GM10248 (cell line): ENCODE data around the gene BIRC7.

Experiments used
- CTCF ChIA-PET: fragments of 300-600 bp; sonication (Branson Sonifier 250); formaldehyde crosslinking; extraction: SDS; loops from one replicate; lab custom pipeline; 2021; ENCODE audit warnings: antibody characterized with exemption; lab: Yijun Ruan, JAX
- POLR2A ChIA-PET: fragments of 350-650 bp; sonication (Branson Sonifier 250); formaldehyde crosslinking; extraction: SDS; loops from one replicate; lab custom pipeline; 2020; ENCODE audit warnings: antibody characterized with exemption; lab: Yijun Ruan, JAX
- DNase-seq: peaks from one replicate; pipeline ENCODE4 v3.0.0; 2012; ENCODE audit errors: extremely low spot score
- TF ChIP-seq, protein P1 (sequence below): IDR thresholded peaks from 2 replicates; pipeline ENCODE4 v1.5.1; 2012; ENCODE audit warnings: mild to moderate bottlenecking, low read depth; ENCODE audit errors: extremely low read depth, missing control alignments, control extremely low read depth

BIRC7 gene

GRCh38 chr20:63264519-63264918 lies 28.8 kb downstream of the BIRC7 start:
- ChIA-PET POLR2A (no interaction called here), CTCF (interaction anchor here (1.7 to 2.2 kb wide), 2 partner anchors 31 to 41 kb away, joined by 4 to 13 read pairs; no protein-coding TSS in a partner anchor)
- DNase-seq = no peak
- TF ChIP-seq, protein P1, sequence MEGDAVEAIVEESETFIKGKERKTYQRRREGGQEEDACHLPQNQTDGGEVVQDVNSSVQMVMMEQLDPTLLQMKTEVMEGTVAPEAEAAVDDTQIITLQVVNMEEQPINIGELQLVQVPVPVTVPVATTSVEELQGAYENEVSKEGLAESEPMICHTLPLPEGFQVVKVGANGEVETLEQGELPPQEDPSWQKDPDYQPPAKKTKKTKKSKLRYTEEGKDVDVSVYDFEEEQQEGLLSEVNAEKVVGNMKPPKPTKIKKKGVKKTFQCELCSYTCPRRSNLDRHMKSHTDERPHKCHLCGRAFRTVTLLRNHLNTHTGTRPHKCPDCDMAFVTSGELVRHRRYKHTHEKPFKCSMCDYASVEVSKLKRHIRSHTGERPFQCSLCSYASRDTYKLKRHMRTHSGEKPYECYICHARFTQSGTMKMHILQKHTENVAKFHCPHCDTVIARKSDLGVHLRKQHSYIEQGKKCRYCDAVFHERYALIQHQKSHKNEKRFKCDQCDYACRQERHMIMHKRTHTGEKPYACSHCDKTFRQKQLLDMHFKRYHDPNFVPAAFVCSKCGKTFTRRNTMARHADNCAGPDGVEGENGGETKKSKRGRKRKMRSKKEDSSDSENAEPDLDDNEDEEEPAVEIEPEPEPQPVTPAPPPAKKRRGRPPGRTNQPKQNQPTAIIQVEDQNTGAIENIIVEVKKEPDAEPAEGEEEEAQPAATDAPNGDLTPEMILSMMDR = no peak

GRCh38 chr20:63265891-63266515 lies 30.3 kb downstream of the BIRC7 start:
- CTCF ChIA-PET = interaction anchor here (1.7 to 2.2 kb wide), 2 partner anchors 33 to 43 kb away, joined by 4 to 13 read pairs; no protein-coding TSS in a partner anchor
- TF ChIP-seq, protein P1 = no peak
- POLR2A ChIA-PET = no interaction called here
- DNase-seq = no peak

- ChIA-PET CTCF (interaction anchor here (1.0 kb wide), 1 partner anchor 44 kb away, joined by 3 read pairs; no protein-coding TSS in a partner anchor), POLR2A (no interaction called here)
- no peak for DNase-seq
- TF ChIP-seq, protein P1 = no peak
Observed at GRCh38 chr20:63267691-63268090, 32.0 kb downstream of the BIRC7 start.

- no peak for DNase-seq
- CTCF ChIA-PET = interaction anchor here (1.0 kb wide), 1 partner anchor 44 kb away, joined by 3 read pairs; no protein-coding TSS in a partner anchor
Observed at GRCh38 chr20:63268256-63268655, 32.6 kb downstream of the BIRC7 start.

DNA sequence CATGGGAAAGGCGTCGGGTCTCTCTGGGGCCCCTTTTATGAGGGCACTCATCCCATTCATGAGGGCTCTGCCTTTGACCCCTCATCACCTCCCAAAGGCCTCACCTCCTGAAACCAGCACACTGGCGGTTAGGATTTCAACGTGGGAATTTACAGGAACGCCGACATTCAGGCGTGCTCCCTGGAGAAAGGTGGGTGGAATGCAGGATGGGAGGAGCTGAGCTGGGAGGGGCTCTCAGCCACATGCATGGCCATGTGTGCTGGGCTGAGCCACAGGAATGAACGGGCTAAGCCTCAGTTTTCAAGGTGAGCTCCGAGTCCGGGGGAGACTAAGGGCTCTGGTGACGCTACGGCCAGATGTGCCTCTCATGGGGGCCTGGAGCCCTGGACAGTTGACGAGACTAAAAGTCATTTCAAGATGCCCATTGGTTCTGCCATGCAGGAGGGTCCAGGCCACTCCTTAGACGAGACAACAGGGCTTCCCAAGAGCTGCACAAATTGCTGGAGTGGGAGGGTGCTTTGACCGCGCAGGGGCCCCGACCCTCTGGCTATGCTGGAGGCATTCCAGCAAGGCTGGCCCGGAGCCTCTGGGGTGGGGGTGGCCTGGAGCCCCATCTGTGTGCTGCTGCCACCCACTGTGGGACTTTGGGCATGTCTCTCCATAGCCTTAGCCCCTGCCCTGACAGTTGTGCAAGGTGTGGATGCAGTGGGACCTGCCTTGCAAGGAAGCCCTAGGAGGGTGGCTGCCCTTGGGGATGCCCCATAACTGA lies 33.1 kb downstream of the BIRC7 start:
- no peak for DNase-seq
- ChIA-PET CTCF (no interaction called here), POLR2A (no interaction called here)
- TF ChIP-seq, protein P1 = no peak

More at GRCh38 chr20:63268256-63268655, 32.6 kb downstream of the BIRC7 start:
- POLR2A ChIA-PET = no interaction called here
- TF ChIP-seq, protein P1 = no peak

DNA sequence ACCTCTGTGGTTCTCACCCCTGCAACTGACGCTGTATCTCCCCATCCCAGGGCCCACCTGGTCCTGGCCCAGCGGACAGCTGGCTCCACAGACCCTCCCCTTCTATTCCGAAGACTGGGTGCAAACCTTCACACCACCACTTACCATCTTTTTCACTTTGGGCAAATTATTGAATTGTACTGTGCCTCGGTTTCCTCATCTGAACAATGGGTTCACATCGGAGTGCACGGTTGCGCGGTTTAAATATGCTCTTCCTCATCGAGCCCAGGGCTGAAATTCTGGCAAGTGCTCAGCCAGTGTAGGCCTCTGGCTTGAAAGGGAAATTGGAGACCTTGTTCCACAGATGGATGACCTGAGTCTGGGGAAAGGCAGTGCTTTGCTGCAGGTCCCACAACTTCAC lies 34.0 kb downstream of the BIRC7 start:
- ChIA-PET CTCF (interaction anchor here (1.4 to 1.8 kb wide), 3 partner anchors 17 to 87 kb away, joined by 3 to 12 read pairs (median 4); no protein-coding TSS in a partner anchor), POLR2A (no interaction called here)
- TF ChIP-seq, protein P1 = no peak
- no peak for DNase-seq
